HG03432 (cell line): ENCODE results near the gene ANP32E.

Source experiments
- ATAC-seq: cut with Tn5 transposase; IDR thresholded peaks from one replicate; pipeline ENCODE4 v1.9.1; 2021; ENCODE audit warnings: mild to moderate bottlenecking, moderate library complexity; ENCODE audit not compliant: unreplicated experiment

Gene ANP32E

GRCh38 chr1:150235852-150236613 lies at the start of gene ANP32E:
TSS of gene ANP32E (minus strand) at chr1:150236112. CDS start at chr1:150235786, 326 bp downstream.
- ATAC-seq, result peak; percentile 76

GRCh38 chr1:150283260-150283659 lies 47.3 kb upstream of the ANP32E start:
- no peak for ATAC-seq

- no peak for ATAC-seq
Observed at GRCh38 chr1:150282558-150282958, 46.6 kb upstream of the ANP32E start.

- no peak for ATAC-seq
Observed at GRCh38 chr1:150281758-150282557, 46.0 kb upstream of the ANP32E start, which contains the start of gene CIART. TSS of gene CIART (plus strand) at chr1:150282554. CDS start at chr1:150283268, 714 bp downstream.

GRCh38 chr1:150281221-150281757 lies 45.4 kb upstream of the ANP32E start:
- no peak for ATAC-seq

- no peak for ATAC-seq
Observed at GRCh38 chr1:150280138-150280707, 44.3 kb upstream of the ANP32E start.

GRCh38 chr1:150273311-150273710 lies 37.4 kb upstream of the ANP32E start:
- no peak for ATAC-seq

GRCh38 chr1:150271291-150271959 lies 35.5 kb upstream of the ANP32E start:
- no peak for ATAC-seq

- ATAC-seq, result no peak
Observed at GRCh38 chr1:150269451-150269850, 33.5 kb upstream of the ANP32E start.

- ATAC-seq, result peak; percentile 91
Observed at GRCh38 chr1:150268705-150269403, 32.9 kb upstream of the ANP32E start, which contains the start of gene APH1A. TSS of gene APH1A (minus strand) at chr1:150269016. CDS start at chr1:150268810, 206 bp downstream.

GRCh38 chr1:150268340-150268704 lies 32.4 kb upstream of the ANP32E start:
- peak; percentile 16 for ATAC-seq

- no peak for ATAC-seq
Observed at GRCh38 chr1:150267896-150268295, 32.0 kb upstream of the ANP32E start.

- no peak for ATAC-seq
Observed at GRCh38 chr1:150263549-150263948, 27.6 kb upstream of the ANP32E start.

- ATAC-seq, result no peak
Observed at GRCh38 chr1:150262388-150263320, 26.7 kb upstream of the ANP32E start.

GRCh38 chr1:150261367-150261766 lies 25.5 kb upstream of the ANP32E start:
- ATAC-seq, result no peak

- ATAC-seq, result no peak
Observed at GRCh38 chr1:150259758-150260669, 24.1 kb upstream of the ANP32E start.

- no peak for ATAC-seq
Observed at GRCh38 chr1:150259217-150259616, 23.3 kb upstream of the ANP32E start.
